Measurements from ENCODE around the gene ABCF3. TPM values are rescaled to one million over a fixed set of nuclear protein-coding genes. Genes with fewer than 3 reads are reported as not detected.
"Not testable (repeated sequence)": the region's sequence is repeated elsewhere in the genome, so short reads cannot be mapped to it uniquely, and the experiment has no call there.

ABCF3 gene
- total RNA-seq, 1 donor from 2014 or later, result 86.7 TPM

GRCh38 chr3:184145111-184145524 lies 40.9 kb upstream of the ABCF3 start:
- peak; percentile 69 for ATAC-seq (ENCODE audit: low read depth)

GRCh38 chr3:184145751-184146270 lies 40.2 kb upstream of the ABCF3 start:
- TF ChIP-seq CTCF (IDR thresholded peaks at IDR 0.05), result no peak
- peaks cover 56% of the 10 kb centered on the region for H3K36me3 Mint-ChIP-seq (ENCODE audit: low read depth)
- DNase-seq (no peak), ATAC-seq (ENCODE audit: low read depth) (no peak)
- CTCF ChIA-PET, result interaction anchor here (0.7 to 1.3 kb wide), 4 partner anchors 10 to 142 kb away, joined by 3 to 5 read pairs (median 4); partner anchors contain the start of genes DVL3 and EEF1AKMT4
- no peak overlapping the region for H3K4me3 Mint-ChIP-seq
- no peaks in the 10 kb centered on the region for H3K27me3 Mint-ChIP-seq
- H3K27ac Mint-ChIP-seq, result no peak overlapping the region
- H3K9me3 Mint-ChIP-seq, result no peaks in the 10 kb centered on the region
- intact Hi-C loops (cut with micrococcal nuclease), result loop anchor here (1.0 kb wide), 2 partner anchors 104 to 143 kb away; no protein-coding TSS in a partner anchor
- peaks cover 12% of the 10 kb centered on the region for H3K4me1 Mint-ChIP-seq
- POLR2A ChIA-PET, result no interaction called here

More at GRCh38 chr3:184145111-184145524, 40.9 kb upstream of the ABCF3 start:
- H3K4me3 Mint-ChIP-seq, result no peak overlapping the region
- H3K4me1 Mint-ChIP-seq, result peaks cover 12% of the 10 kb centered on the region
- ChIA-PET CTCF (interaction anchor here (0.7 to 2.2 kb wide), 4 partner anchors 82 to 142 kb away, joined by 3 to 7 read pairs (median 4); partner anchors contain the start of gene EEF1AKMT4), POLR2A (no interaction called here)
- H3K9me3 Mint-ChIP-seq, result no peaks in the 10 kb centered on the region
- no peak for TF ChIP-seq CTCF (IDR thresholded peaks at IDR 0.05)
- no peak overlapping the region for H3K27ac Mint-ChIP-seq
- H3K36me3 Mint-ChIP-seq (ENCODE audit: low read depth), result peaks cover 63% of the 10 kb centered on the region
- intact Hi-C loops (cut with micrococcal nuclease), result loop anchor here (1.0 kb wide), 2 partner anchors 105 to 144 kb away; no protein-coding TSS in a partner anchor
- no peaks in the 10 kb centered on the region for H3K27me3 Mint-ChIP-seq
- DNase-seq, result no peak

- H3K4me3 Mint-ChIP-seq, result no peak overlapping the region
- POLR2A ChIA-PET, result no interaction called here
Observed at GRCh38 chr3:184148076-184148475, 37.9 kb upstream of the ABCF3 start.

GRCh38 chr3:184149123-184149522 lies 36.9 kb upstream of the ABCF3 start:
- H3K36me3 Mint-ChIP-seq (ENCODE audit: low read depth), result peaks cover 23% of the 10 kb centered on the region
- H3K4me1 Mint-ChIP-seq, result peaks cover 9% of the 10 kb centered on the region
- TF ChIP-seq CTCF (IDR thresholded peaks at IDR 0.05), result no peak
- no peaks in the 10 kb centered on the region for H3K27me3 Mint-ChIP-seq
- intact Hi-C loops (cut with micrococcal nuclease), result no loop called here
- no peak overlapping the region for H3K4me3 Mint-ChIP-seq
- ATAC-seq (ENCODE audit: low read depth) (no peak), DNase-seq (no peak)
- no peaks in the 10 kb centered on the region for H3K9me3 Mint-ChIP-seq
- ChIA-PET POLR2A (no interaction called here), CTCF (no interaction called here)
- no peak overlapping the region for H3K27ac Mint-ChIP-seq

More at GRCh38 chr3:184148076-184148475, 37.9 kb upstream of the ABCF3 start:
- Mint-ChIP-seq H3K9me3 (no peaks in the 10 kb centered on the region), H3K4me1 (peaks cover 12% of the 10 kb centered on the region), H3K27ac (no peak overlapping the region), H3K36me3 (ENCODE audit: low read depth) (peaks cover 34% of the 10 kb centered on the region), H3K27me3 (no peaks in the 10 kb centered on the region)
- DNase-seq (no peak), ATAC-seq (ENCODE audit: low read depth) (no peak)
- intact Hi-C loops (cut with micrococcal nuclease), result no loop called here
- TF ChIP-seq CTCF (IDR thresholded peaks at IDR 0.05), result no peak
- CTCF ChIA-PET, result no interaction called here

GRCh38 chr3:184149770-184150169 lies 36.2 kb upstream of the ABCF3 start:
- H3K36me3 Mint-ChIP-seq (ENCODE audit: low read depth), result peaks cover 17% of the 10 kb centered on the region
- H3K27ac Mint-ChIP-seq; ATAC-seq (ENCODE audit: low read depth); H3K9me3 Mint-ChIP-seq; H3K4me3 Mint-ChIP-seq; DNase-seq; intact Hi-C loops (cut with micrococcal nuclease); CTCF ChIA-PET; H3K27me3 Mint-ChIP-seq; H3K4me1 Mint-ChIP-seq: not testable (repeated sequence)
- POLR2A ChIA-PET, result interaction anchor here (1.2 kb wide), 1 partner anchor 15 kb away, joined by 4 read pairs; the partner anchor contains the start of gene EIF2B5

Data from activated B cell treated with CpG ODN at 0.5 μM for 24 hours (primary cell).